HepG2 (cell line): Measurements from ENCODE around the gene ZER1.

Experiments used
- CTCF ChIP-seq: sonication (generic); formaldehyde crosslinking; IDR thresholded peaks from 2 replicates; pipeline ENCODE4 v1.5.0; 2020; ENCODE audit warnings: mild to moderate bottlenecking, missing genetic modification reagents, moderate library complexity
- POLR2AphosphoS2 ChIP-seq: IDR thresholded peaks from 2 replicates; pipeline ENCODE4 v1.6.1; 2011; ENCODE audit warnings: low read depth, low read length, improper control_type of control experiment
- POLR2AphosphoS5 ChIP-seq: IDR thresholded peaks from 2 replicates; pipeline ENCODE4 v1.6.1; 2012; ENCODE audit warnings: low read depth, low read length
- SRSF9 ChIP-seq: fragments of 200-400 bp; formaldehyde crosslinking; IDR thresholded peaks from 2 replicates; pipeline ENCODE4 v1.6.1; 2018; ENCODE audit warnings: borderline replicate concordance, mild to moderate bottlenecking, low read depth, low read length; ENCODE audit not compliant: insufficient read depth, poor library complexity, severe bottlenecking
- XBP1 ChIP-seq: sonication (generic); formaldehyde crosslinking; IDR thresholded peaks from 2 replicates; pipeline ENCODE4 v1.5.0; 2020; ENCODE audit warnings: missing genetic modification reagents
- ZNF549 ChIP-seq: sonication (generic); formaldehyde crosslinking; IDR thresholded peaks from 2 replicates; pipeline ENCODE4 v1.5.0; 2020; ENCODE audit warnings: missing genetic modification reagents
- ZNF616 ChIP-seq: sonication (generic); formaldehyde crosslinking; IDR thresholded peaks from 2 replicates; pipeline ENCODE4 v1.5.0; 2020; ENCODE audit warnings: low read depth, mild to moderate bottlenecking, missing genetic modification reagents

DNA sequence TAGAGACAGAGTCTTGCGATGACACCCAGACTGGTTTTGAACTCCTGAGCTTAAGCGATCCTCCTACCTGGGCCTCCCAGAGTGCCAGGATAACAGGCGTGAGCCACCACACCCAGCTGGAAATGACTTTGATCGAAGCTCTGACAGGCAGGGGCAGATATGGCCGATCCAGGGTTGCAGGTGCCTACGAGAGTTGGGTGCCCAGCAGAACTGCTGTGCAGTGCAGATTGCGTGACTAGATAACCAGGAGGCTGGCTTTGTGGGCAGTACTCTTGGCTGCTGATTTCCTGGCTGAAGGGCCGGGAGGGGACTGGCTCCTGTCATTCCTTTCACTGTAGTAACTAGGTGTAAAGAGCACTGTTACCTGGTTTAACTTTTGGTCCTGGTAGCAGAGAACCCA, 27.2 kb upstream of the ZER1 start:
- no peak for TF ChIP-seq POLR2AphosphoS2
- no peak for TF ChIP-seq SRSF9
- TF ChIP-seq POLR2AphosphoS5: no peak
- TF ChIP-seq ZNF549 (CRISPR knock-in tag): no peak
- TF ChIP-seq CTCF (CRISPR knock-in tag): no peak
- TF ChIP-seq ZNF616 (CRISPR knock-in tag): no peak
- no peak for TF ChIP-seq XBP1 (CRISPR knock-in tag)
